Natural killer cell (primary cell): Measurements from ENCODE around the gene LSAMP. TPM values are rescaled to one million over a fixed set of nuclear protein-coding genes. Genes with fewer than 3 reads are reported as not detected.

Experiments used
- ATAC-seq, 3 donors: fragments of 150-1000 bp in 2 of 3; fragments of 200-7000 bp in 1 of 3; cut with Tn5 transposase; 1 replicate in 1 of 3; 2 replicates in 2 of 3; pipeline ENCODE4 v1.10.0; 2021; ENCODE audit warnings: mild to moderate bottlenecking in 2 of 3, moderate library complexity in 2 of 3
- DNase-seq, 2 donors: peaks; one replicate each; pipeline versions ENCODE4 v3.0.0 to v3.0.0-alpha.2; 2013 to 2021; ENCODE audit warnings: mixed read lengths in 1 of 2
- H3K27ac ChIP-seq: one replicate; pipeline ENCODE4 v1.5.1; 2013; ENCODE audit warnings: mild to moderate bottlenecking, low read length
- H3K27me3 ChIP-seq: one replicate; pipeline ENCODE4 v1.6.1; 2013; ENCODE audit warnings: low read length; ENCODE audit not compliant: control insufficient read depth, insufficient read depth
- H3K36me3 ChIP-seq: one replicate; pipeline ENCODE4 v1.6.1; 2013; ENCODE audit warnings: low read length; ENCODE audit not compliant: control insufficient read depth, insufficient read depth
- H3K4me1 ChIP-seq: one replicate; pipeline ENCODE4 v1.6.1; 2013; ENCODE audit warnings: low read length; ENCODE audit not compliant: control insufficient read depth, insufficient read depth
- H3K4me3 ChIP-seq: one replicate; pipeline ENCODE4 v1.5.1; 2013; ENCODE audit warnings: low read length
- H3K9me3 ChIP-seq: one replicate; pipeline ENCODE4 v1.6.1; 2013; ENCODE audit warnings: low read length; ENCODE audit not compliant: control insufficient read depth, insufficient read depth
- H3K27ac Mint-ChIP-seq, 2 donors: one replicate each; pipeline ENCODE4 v1.8.0; 2022; ENCODE audit warnings: mild to moderate bottlenecking in 2 of 2, mixed read lengths in 2 of 2, moderate library complexity in 1 of 2
- H3K27me3 Mint-ChIP-seq, 2 donors: one replicate each; pipeline ENCODE4 v1.8.0; 2022; ENCODE audit warnings: low read depth in 2 of 2, mixed read lengths in 2 of 2
- H3K36me3 Mint-ChIP-seq: one replicate; pipeline ENCODE4 v1.8.0; 2022; ENCODE audit warnings: mixed read lengths
- H3K4me1 Mint-ChIP-seq, 2 donors: one replicate each; pipeline ENCODE4 v1.8.0; 2022; ENCODE audit warnings: mixed read lengths in 2 of 2
- H3K4me3 Mint-ChIP-seq: one replicate; pipeline ENCODE4 v1.8.0; 2022; ENCODE audit warnings: mild to moderate bottlenecking, moderate library complexity, mixed read lengths
- H3K9me3 Mint-ChIP-seq, 2 donors: one replicate each; pipeline ENCODE4 v1.8.0; 2022; ENCODE audit warnings: mixed read lengths in 2 of 2
- CTCF ChIP-seq: fragments of 200-600 bp; IDR thresholded peaks from one replicate; pipeline ENCODE4 v1.8.0; 2022; ENCODE audit warnings: antibody characterized with exemption
- WGBS: methylation state at CpG from one replicate; pipeline ENCODE4 v1.1.7; 2013; ENCODE audit warnings: missing lambda C conversion rate; ENCODE audit not compliant: insufficient coverage; 5-methylcytosine and 5-hydroxymethylcytosine counted together
- intact Hi-C: fragments of 100-400 bp; cut with micrococcal nuclease; formaldehyde crosslinking; loops from one replicate; pipeline ENCODE4 v1.14.2; 2022
- total RNA-seq, 4 donors: library from RNA; stranded (reverse); fragments of 120-200 nt in 1 of 4; gene quantifications; one replicate each; pipeline versions ENCODE4 v1.2.3 to v1.2.4, GENCODE V29; 2013 to 2022

LSAMP gene
- total RNA-seq, 3 donors from 2014 or later (not counting 1 experiment from before 2014, with no cell fraction given) = not detected

- no peaks in the 10 kb centered on the region for H3K27me3 ChIP-seq
- peaks cover 7 to 16% of the 10 kb centered on the region in 2 donors for H3K9me3 Mint-ChIP-seq
- peaks cover 10% of the 10 kb centered on the region for H3K36me3 Mint-ChIP-seq
- TF ChIP-seq CTCF = no peak
- H3K36me3 ChIP-seq = no peaks in the 10 kb centered on the region
- H3K4me1 ChIP-seq = no peaks in the 10 kb centered on the region
- no peak overlapping the region for H3K4me3 Mint-ChIP-seq
- no peak overlapping the region for H3K27ac Mint-ChIP-seq
- no peaks in the 10 kb centered on the region for H3K4me1 Mint-ChIP-seq
- 91% methylated on average over 3 of the region's 3 CpGs for WGBS
- peaks cover 11% of the 10 kb centered on the region for H3K9me3 ChIP-seq
- H3K27me3 Mint-ChIP-seq = no peaks in the 10 kb centered on the region
- ATAC-seq (no peak), DNase-seq (no peak)
- intact Hi-C loops = no loop called here
- H3K4me3 ChIP-seq = no peak overlapping the region
- H3K27ac ChIP-seq = no peak overlapping the region
Measured at GRCh38 chr3:116316771-116317170, 128.5 kb downstream of the LSAMP start.

GRCh38 chr3:116314476-116314875 is 130.8 kb downstream of the LSAMP start:
- H3K27ac Mint-ChIP-seq = no peak overlapping the region
- no peak for DNase-seq
- no peak for ATAC-seq

GRCh38 chr3:116306720-116307119 is 138.6 kb downstream of the LSAMP start:
- ATAC-seq (no peak), DNase-seq (no peak)
- no peak overlapping the region for H3K27ac Mint-ChIP-seq
- H3K27me3 Mint-ChIP-seq = no peaks in the 10 kb centered on the region
- H3K4me1 Mint-ChIP-seq = no peaks in the 10 kb centered on the region
- Histone ChIP-seq H3K27me3 (no peaks in the 10 kb centered on the region), H3K9me3 (peaks cover 3% of the 10 kb centered on the region), H3K27ac (no peak overlapping the region), H3K36me3 (no peaks in the 10 kb centered on the region), H3K4me3 (no peak overlapping the region), H3K4me1 (no peaks in the 10 kb centered on the region)
- no peaks in the 10 kb centered on the region for H3K36me3 Mint-ChIP-seq
- intact Hi-C loops = no loop called here
- TF ChIP-seq CTCF = no peak
- peaks cover 11 to 18% of the 10 kb centered on the region in 2 donors for H3K9me3 Mint-ChIP-seq
- WGBS = 80% methylated on average over 1 of the region's 2 CpGs
- no peak overlapping the region for H3K4me3 Mint-ChIP-seq

More at GRCh38 chr3:116314476-116314875, 130.8 kb downstream of the LSAMP start:
- Mint-ChIP-seq H3K27me3 (no peaks in the 10 kb centered on the region), H3K4me3 (no peak overlapping the region), H3K9me3 (peaks cover 7 to 18% of the 10 kb centered on the region in 2 donors), H3K36me3 (peaks cover 10% of the 10 kb centered on the region), H3K4me1 (no peaks in the 10 kb centered on the region)
- H3K27ac ChIP-seq = no peak overlapping the region
- H3K4me1 ChIP-seq = no peaks in the 10 kb centered on the region
- intact Hi-C loops = no loop called here
- peaks cover 11% of the 10 kb centered on the region for H3K9me3 ChIP-seq
- no peaks in the 10 kb centered on the region for H3K36me3 ChIP-seq
- no peaks in the 10 kb centered on the region for H3K27me3 ChIP-seq
- TF ChIP-seq CTCF = no peak
- 28% methylated on average over 3 of the region's 3 CpGs for WGBS
- H3K4me3 ChIP-seq = no peak overlapping the region

GRCh38 chr3:116306149-116306548 is 139.1 kb downstream of the LSAMP start:
- WGBS = 84% methylated on average over 1 of the region's 1 CpG
- intact Hi-C loops = no loop called here
- H3K27me3 ChIP-seq = no peaks in the 10 kb centered on the region
- TF ChIP-seq CTCF = no peak
- ATAC-seq = no peak
- no peaks in the 10 kb centered on the region for H3K4me1 Mint-ChIP-seq
- no peak overlapping the region for H3K4me3 ChIP-seq
- H3K9me3 ChIP-seq = peaks cover 3% of the 10 kb centered on the region
- no peak overlapping the region for H3K4me3 Mint-ChIP-seq
- H3K27me3 Mint-ChIP-seq = no peaks in the 10 kb centered on the region
- peaks cover 11 to 18% of the 10 kb centered on the region in 2 donors for H3K9me3 Mint-ChIP-seq
- no peaks in the 10 kb centered on the region for H3K36me3 Mint-ChIP-seq
- no peaks in the 10 kb centered on the region for H3K4me1 ChIP-seq
- no peak overlapping the region for H3K27ac Mint-ChIP-seq
- no peak for DNase-seq
- H3K27ac ChIP-seq = no peak overlapping the region
- no peaks in the 10 kb centered on the region for H3K36me3 ChIP-seq
